Measurements from ENCODE around the gene ORC5.

- no peak for TF ChIP-seq CTCF (IDR thresholded peaks at IDR 0.05 in 8 of 11, conservative IDR thresholded peaks at IDR 0.05 in 3 of 11)
- TF ChIP-seq POLR2A (IDR thresholded peaks at IDR 0.05): no peak
Measured at GRCh38 chr7:104208421-104208780, 588 bp upstream of the ORC5 start.
